Uterus (tissue), 4 donors: ENCODE measurements around the gene ARHGEF16. TPM values are rescaled to one million over a fixed set of nuclear protein-coding genes. Genes with fewer than 3 reads are reported as not detected.

Experiments
- DNase-seq, 2 donors: peaks; one replicate each; pipeline ENCODE4 v3.0.0-alpha.2; 2019 to 2020
- H3K27ac ChIP-seq, 2 donors: fragments of 200-600 bp; sonication (generic); 1 replicate in 1 of 2; 2 replicates in 1 of 2; pipeline ENCODE4 v1.5.1; 2016 to 2018
- H3K27me3 ChIP-seq, 2 donors: fragments of 200-600 bp; sonication (generic); one replicate each; pipeline ENCODE4 v1.5.1; 2018 to 2019; ENCODE audit warnings: control low read depth in 1 of 2
- H3K36me3 ChIP-seq, 2 donors: fragments of 200-600 bp; sonication (generic); one replicate each; pipeline ENCODE4 v1.5.1; 2019; ENCODE audit warnings: control low read depth in 1 of 2
- H3K4me1 ChIP-seq, 2 donors: fragments of 200-600 bp; sonication (generic); one replicate each; pipeline ENCODE4 v1.5.1; 2018 to 2019; ENCODE audit warnings: control low read depth in 1 of 2
- H3K4me3 ChIP-seq, 2 donors: fragments of 200-600 bp; sonication (generic); 1 replicate in 1 of 2; 2 replicates in 1 of 2; pipeline ENCODE4 v1.5.1; 2018 to 2019; ENCODE audit warnings: mild to moderate bottlenecking in 1 of 2
- H3K9me3 ChIP-seq, 2 donors: fragments of 200-600 bp; sonication (generic); one replicate each; pipeline ENCODE4 v1.5.1; 2019; ENCODE audit warnings: control low read depth in 1 of 2
- CTCF ChIP-seq, 4 experiments: fragments of 200-600 bp in 2 of 4; fragments of 450-650 bp in 2 of 4; sonication (generic) in 2 of 4; IDR thresholded peaks; one replicate each; pipeline ENCODE4 v1.5.1; 2016 to 2019; ENCODE audit warnings: antibody characterized with exemption in 4 of 4, mild to moderate bottlenecking in 2 of 4, moderate library complexity in 1 of 4
- POLR2A ChIP-seq, 2 donors: fragments of 450-650 bp; IDR thresholded peaks; one replicate each; pipeline ENCODE4 v1.6.1; 2016; ENCODE audit warnings: antibody characterized with exemption in 2 of 2, mild to moderate bottlenecking in 1 of 2, moderate library complexity in 1 of 2
- intact Hi-C: fragments of 100-400 bp; cut with DNase I; formaldehyde crosslinking; loops from one replicate; pipeline ENCODE4 v1.15.1; 2023; ENCODE audit warnings: low total_unique reads
- total RNA-seq, 4 donors: library from RNA; depleted of rRNA in 3 of 4; stranded (reverse); fragments of >200 nt in 3 of 4; gene quantifications; one replicate each; pipeline versions ENCODE4 v1.1.0 to v1.2.4, GENCODE V29; 2014 to 2023
- donor health status: DM: yes; HTN: yes; CAD: no.

ARHGEF16 gene
- total RNA-seq, 4 donors from 2014 or later, result 0.29 to 2.3 (median 1.2) TPM; not detected in 1

DNA sequence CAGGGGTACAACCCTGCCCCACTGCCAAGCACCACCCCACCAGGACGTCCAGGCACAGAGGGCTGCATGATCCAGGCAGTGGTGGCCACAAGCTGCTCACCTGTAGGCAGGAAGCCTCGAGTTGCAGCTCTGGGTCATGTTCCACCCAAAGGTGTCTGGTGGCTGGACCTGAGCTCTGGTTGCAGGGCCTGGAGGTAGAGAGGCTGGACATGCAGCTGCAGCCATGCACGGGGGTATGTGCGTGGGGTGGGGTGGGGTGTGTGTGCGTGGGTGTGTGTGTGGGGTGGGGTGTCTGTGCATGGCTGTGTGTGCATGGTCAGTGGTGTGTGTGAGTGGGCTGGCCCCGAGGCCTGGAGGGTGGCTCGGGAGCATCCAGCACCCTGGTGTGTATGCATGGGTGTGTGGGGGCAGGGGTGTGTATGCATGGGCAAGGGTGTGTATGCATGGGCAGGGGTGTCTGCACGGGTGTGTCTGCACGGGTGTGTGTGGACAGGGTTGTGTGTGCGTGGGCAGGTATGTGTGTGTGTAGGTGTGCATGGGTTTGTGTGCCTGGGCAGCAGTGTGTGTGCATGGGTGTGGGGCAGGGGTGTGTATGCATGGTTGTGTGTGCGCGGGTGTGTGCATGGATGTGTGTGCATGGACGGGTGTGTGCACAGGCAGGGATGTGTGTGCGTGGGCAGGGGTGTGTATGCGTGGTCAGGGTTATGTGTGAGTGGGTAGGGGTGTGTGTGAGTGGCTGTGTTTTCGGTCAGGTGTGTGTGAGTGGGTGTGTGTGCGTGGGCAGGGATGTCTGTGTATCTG, 15.6 kb downstream of the ARHGEF16 start:
- H3K27ac ChIP-seq, result no peak overlapping the region
- H3K27me3 ChIP-seq, result no peaks in the 10 kb centered on the region
- TF ChIP-seq CTCF (IDR thresholded peaks at IDR 0.05), result no peak
- no peak for TF ChIP-seq POLR2A (IDR thresholded peaks at IDR 0.05)
- H3K9me3 ChIP-seq, result no peaks in the 10 kb centered on the region
- no peak overlapping the region for H3K4me3 ChIP-seq
- intact Hi-C loops, result no loop called here
- H3K4me1 ChIP-seq, result no peaks in the 10 kb centered on the region
- H3K36me3 ChIP-seq, result no peaks in the 10 kb centered on the region
- no peak for DNase-seq

DNA sequence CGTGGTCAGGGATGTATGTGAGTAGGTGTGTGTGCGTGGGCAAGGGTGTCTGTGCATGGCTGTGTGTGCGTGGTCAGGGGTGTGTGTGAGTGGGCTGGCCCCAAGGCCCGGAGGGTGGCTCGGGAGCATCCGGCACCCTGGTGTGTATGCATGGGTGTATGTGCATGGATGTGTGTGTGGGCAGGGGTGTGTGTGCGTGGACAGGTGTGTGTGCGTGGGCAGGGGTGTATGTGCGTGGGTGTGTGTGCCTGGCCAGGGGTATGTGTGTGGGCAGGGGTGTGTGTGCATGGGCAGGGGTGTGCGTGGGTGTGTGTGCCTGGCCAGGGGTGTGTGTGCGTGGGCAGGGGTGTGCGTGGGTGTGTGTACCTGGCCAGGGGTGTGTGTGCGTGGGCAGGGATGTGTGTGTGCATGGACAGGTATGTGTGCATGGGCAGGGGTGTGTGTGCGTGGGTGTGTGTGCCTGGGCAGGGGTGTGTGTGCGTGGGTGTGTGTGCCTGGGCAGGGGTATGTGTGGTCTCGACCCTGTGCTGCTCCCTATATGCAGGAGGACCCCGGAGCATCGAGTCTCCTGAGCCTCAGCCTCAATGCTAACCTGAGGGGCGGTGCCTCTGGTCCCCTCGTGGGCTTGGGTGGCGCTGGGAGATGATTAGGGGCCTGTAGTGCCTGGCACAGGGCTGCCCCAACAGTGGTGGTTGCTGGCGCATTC, 16.3 kb downstream of the ARHGEF16 start:
- no peaks in the 10 kb centered on the region for H3K4me1 ChIP-seq
- TF ChIP-seq POLR2A (IDR thresholded peaks at IDR 0.05), result no peak
- TF ChIP-seq CTCF (IDR thresholded peaks at IDR 0.05), result no peak
- H3K36me3 ChIP-seq, result no peaks in the 10 kb centered on the region
- H3K9me3 ChIP-seq, result no peaks in the 10 kb centered on the region
- H3K27me3 ChIP-seq, result no peaks in the 10 kb centered on the region
- no peak for DNase-seq
- intact Hi-C loops, result no loop called here
- no peak overlapping the region for H3K4me3 ChIP-seq
- H3K27ac ChIP-seq, result no peak overlapping the region

GRCh38 chr1:3471356-3472087, 17.1 kb downstream of the ARHGEF16 start:
- no peak for DNase-seq
- H3K4me3 ChIP-seq, result no peak overlapping the region
- H3K27me3 ChIP-seq, result no peaks in the 10 kb centered on the region
- TF ChIP-seq CTCF (IDR thresholded peaks at IDR 0.05) (peak in 1 of 4 experiments; percentile 22), POLR2A (IDR thresholded peaks at IDR 0.05) (no peak)
- no peaks in the 10 kb centered on the region for H3K4me1 ChIP-seq
- H3K27ac ChIP-seq, result no peak overlapping the region
- intact Hi-C loops, result no loop called here
- no peaks in the 10 kb centered on the region for H3K36me3 ChIP-seq
- H3K9me3 ChIP-seq, result no peaks in the 10 kb centered on the region

DNA sequence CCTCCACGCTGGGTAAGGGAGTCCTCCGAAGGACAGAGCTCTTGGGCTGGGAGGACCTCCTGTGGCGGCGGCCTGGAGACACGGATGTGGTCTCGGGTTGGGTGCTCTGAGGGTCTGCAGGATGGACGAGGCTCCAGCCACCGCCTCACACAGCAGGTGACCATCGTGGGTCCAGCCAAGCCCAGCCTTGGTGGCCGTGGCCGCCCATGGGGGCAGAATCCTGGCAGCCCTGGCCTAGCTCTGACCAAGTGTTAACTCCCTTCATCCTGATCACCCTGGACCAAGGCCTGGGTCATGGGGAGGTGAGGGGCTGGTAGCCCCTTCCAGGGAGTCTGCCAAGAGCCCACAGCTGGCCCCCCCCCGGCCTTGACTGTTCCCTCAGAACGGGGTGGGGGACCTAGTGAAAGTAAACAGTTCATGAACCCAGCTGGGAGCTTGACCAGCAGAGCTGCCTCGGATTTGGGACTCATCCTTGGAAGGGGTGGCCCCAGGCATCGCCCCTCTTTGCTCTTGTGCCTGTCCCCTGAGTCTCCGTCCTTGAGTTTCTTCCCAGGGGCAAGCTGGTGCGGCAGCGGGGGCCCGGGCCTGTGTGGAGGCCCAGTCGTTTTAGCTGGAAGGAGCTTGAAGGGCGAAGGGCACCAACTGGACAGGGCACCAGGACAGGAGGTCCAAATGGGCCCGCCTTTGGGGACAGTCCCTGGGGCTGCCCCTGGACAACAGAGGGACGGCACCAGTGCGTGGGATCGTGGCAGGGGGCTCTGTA, 17.8 kb downstream of the ARHGEF16 start:
- TF ChIP-seq CTCF (IDR thresholded peaks at IDR 0.05) (no peak), POLR2A (IDR thresholded peaks at IDR 0.05) (no peak)
- DNase-seq, result no peak
- Histone ChIP-seq H3K4me1 (no peaks in the 10 kb centered on the region), H3K27me3 (no peaks in the 10 kb centered on the region), H3K36me3 (no peaks in the 10 kb centered on the region), H3K9me3 (no peaks in the 10 kb centered on the region), H3K27ac (no peak overlapping the region), H3K4me3 (no peak overlapping the region)
- intact Hi-C loops, result no loop called here
